Measurements from ENCODE around the gene VEGFA.
"Not testable (repeated sequence)": the region's sequence is repeated elsewhere in the genome, so short reads cannot be mapped to it uniquely, and the experiment has no call there.

The VEGFA gene

GRCh38 chr6:43806043-43806757 is 36.2 kb downstream of the VEGFA start:
- no peak for DNase-seq

- DNase-seq: no peak
Measured at GRCh38 chr6:43806758-43807227, 36.8 kb downstream of the VEGFA start.

- no peak for DNase-seq
Measured at GRCh38 chr6:43807228-43808061, 37.4 kb downstream of the VEGFA start.

- DNase-seq: no peak
Measured at GRCh38 chr6:43808412-43808811, 38.4 kb downstream of the VEGFA start.

- no peak for DNase-seq
Measured at GRCh38 chr6:43809417-43810305, 39.6 kb downstream of the VEGFA start.

- no peak for DNase-seq
Measured at GRCh38 chr6:43810965-43811732, 41.1 kb downstream of the VEGFA start.

GRCh38 chr6:43811733-43812099 is 41.7 kb downstream of the VEGFA start:
- DNase-seq: no peak

- DNase-seq: peak; percentile 50
Measured at GRCh38 chr6:43812850-43813578, 43.0 kb downstream of the VEGFA start.

- DNase-seq: no peak
Measured at GRCh38 chr6:43814111-43814510, 44.1 kb downstream of the VEGFA start.

GRCh38 chr6:43814865-43815264 is 44.9 kb downstream of the VEGFA start:
- DNase-seq: no peak

- no peak for DNase-seq
Measured at GRCh38 chr6:43817192-43817591, 47.2 kb downstream of the VEGFA start.

- not testable (repeated sequence) for DNase-seq
Measured at GRCh38 chr6:43818973-43819372, 49.0 kb downstream of the VEGFA start.

GRCh38 chr6:43819958-43820357 is 49.9 kb downstream of the VEGFA start:
- no peak for DNase-seq

GRCh38 chr6:43820486-43820885 is 50.5 kb downstream of the VEGFA start:
- DNase-seq: no peak

GRCh38 chr6:43821101-43821886 is 51.3 kb downstream of the VEGFA start:
- DNase-seq: no peak

GRCh38 chr6:43823390-43823789 is 53.4 kb downstream of the VEGFA start:
- DNase-seq: no peak

- no peak for DNase-seq
Measured at GRCh38 chr6:43823879-43824702, 54.1 kb downstream of the VEGFA start.

- no peak for DNase-seq
Measured at GRCh38 chr6:43824703-43825064, 54.7 kb downstream of the VEGFA start.

- no peak for DNase-seq
Measured at GRCh38 chr6:43825187-43826115, 55.4 kb downstream of the VEGFA start.

All from CD4-positive, alpha-beta T cell treated with Interleukin-4 for 4 hours (primary cell).